Hepatocyte (in vitro differentiated cells): Measurements from ENCODE around the gene ME3.

Experiments used
- CTCF ChIP-seq: fragments of 200-600 bp; sonication (generic); IDR thresholded peaks from 2 replicates; pipeline ENCODE4 v1.5.1; 2016; ENCODE audit warnings: antibody characterized with exemption, mild to moderate bottlenecking; ENCODE audit not compliant: poor library complexity
- EZH2 ChIP-seq: fragments of 200-600 bp; sonication (generic); IDR thresholded peaks from 2 replicates; pipeline ENCODE4 v1.6.1; 2016; ENCODE audit warnings: antibody characterized with exemption, mild to moderate bottlenecking, borderline replicate concordance

- no peak for TF ChIP-seq EZH2
- no peak for TF ChIP-seq CTCF
Measured at GRCh38 chr11:86484795-86485166, 187.6 kb downstream of the ME3 start.
